HFF-Myc (cell line): ENCODE results near the gene CENPC.

Experiments used
- DNase-seq: peaks from one replicate; pipeline ENCODE4 v3.0.0-alpha.2; 2011; ENCODE audit warnings: low read depth; ENCODE audit errors: extremely low read depth
- H3K4me3 ChIP-seq: replicated peaks from 2 replicates; pipeline ENCODE4 v1.5.1; 2011; ENCODE audit warnings: low read depth, mild to moderate bottlenecking, control low read depth, low read length
- CTCF ChIP-seq: IDR thresholded peaks from 2 replicates; pipeline ENCODE4 v1.5.1; 2012; ENCODE audit warnings: mild to moderate bottlenecking, low read depth, low read length, control low read depth; ENCODE audit errors: missing control alignments

Gene CENPC

GRCh38 chr4:67475155-67475554 lies 70.1 kb downstream of the CENPC start:
- no peak overlapping the region for H3K4me3 ChIP-seq
- TF ChIP-seq CTCF = no peak
- DNase-seq = no peak

- no peak for TF ChIP-seq CTCF
- no peak overlapping the region for H3K4me3 ChIP-seq
- no peak for DNase-seq
Observed at GRCh38 chr4:67470871-67471270, 74.4 kb downstream of the CENPC start.

GRCh38 chr4:67468830-67469229 lies 76.5 kb downstream of the CENPC start:
- DNase-seq = no peak
- no peak overlapping the region for H3K4me3 ChIP-seq
- no peak for TF ChIP-seq CTCF

- no peak for DNase-seq
- no peak overlapping the region for H3K4me3 ChIP-seq
- no peak for TF ChIP-seq CTCF
Observed at GRCh38 chr4:67466751-67467150, 78.6 kb downstream of the CENPC start.

- no peak for TF ChIP-seq CTCF
- DNase-seq = no peak
- no peak overlapping the region for H3K4me3 ChIP-seq
Observed at GRCh38 chr4:67465763-67466052, 79.6 kb downstream of the CENPC start.

- TF ChIP-seq CTCF = no peak
- no peak for DNase-seq
- H3K4me3 ChIP-seq = no peak overlapping the region
Observed at GRCh38 chr4:67465032-67465762, 80.1 kb downstream of the CENPC start.

GRCh38 chr4:67460574-67460973 lies 84.7 kb downstream of the CENPC start:
- DNase-seq = no peak
- no peak overlapping the region for H3K4me3 ChIP-seq
- TF ChIP-seq CTCF = no peak
